ENCODE results near the gene KCP. TPM values are rescaled to one million over a fixed set of nuclear protein-coding genes. Genes with fewer than 3 reads are reported as not detected.

KCP gene
- total and polyA plus RNA-seq, 2 of the 13 experiments (the other 11 are each of a cell fraction or from before 2014, with no cell fraction given): 0.37 to 1.0 TPM

GRCh38 chr7:128862571-128863432 is 47.7 kb downstream of the KCP start, which contains the start of gene ATP6V1F (continued):
- TF ChIP-seq SIX4 (CRISPR knock-in tag; IDR thresholded peaks at IDR 0.05): no peak
- no peak for TF ChIP-seq FOXJ3 (CRISPR knock-in tag; IDR thresholded peaks at IDR 0.05; ENCODE audit: borderline replicate concordance)
- TF ChIP-seq CSRNP2 (CRISPR knock-in tag; conservative IDR thresholded peaks at IDR 0.05; ENCODE audit: low read depth): no peak
- no peak for TF ChIP-seq NFE2L2 (IDR thresholded peaks at IDR 0.05; ENCODE audit: low read length)
- no peak for TF ChIP-seq FOXO1 (CRISPR knock-in tag; IDR thresholded peaks at IDR 0.05)
- TF ChIP-seq NCOA1 (CRISPR knock-in tag; IDR thresholded peaks at IDR 0.05): no peak; the same call in 1 of the 2 replicates
- TF ChIP-seq NFKBIZ (CRISPR knock-in tag; IDR thresholded peaks at IDR 0.05): no peak; the same call in 1 of the 2 replicates
- TF ChIP-seq ZSCAN22 (CRISPR knock-in tag; IDR thresholded peaks at IDR 0.05): no peak
- TF ChIP-seq SKIL (CRISPR knock-in tag; IDR thresholded peaks at IDR 0.05; ENCODE audit: borderline replicate concordance): no peak
- no peak for TF ChIP-seq ZNF713 (CRISPR knock-in tag; IDR thresholded peaks at IDR 0.05)
- TF ChIP-seq MIXL1 (CRISPR knock-in tag; IDR thresholded peaks at IDR 0.05): no peak
- TF ChIP-seq JUN (CRISPR knock-in tag; IDR thresholded peaks at IDR 0.05): 0 out of 2 replicates have a peak, but pooled peaks have one; percentile 30
- TF ChIP-seq KMT2A (CRISPR knock-in tag; IDR thresholded peaks at IDR 0.05): no peak
- no peak for TF ChIP-seq ZNF407 (CRISPR knock-in tag; IDR thresholded peaks at IDR 0.05; ENCODE audit: not compliant biosample characterization)
- no peak for TF ChIP-seq EHMT2 (IDR thresholded peaks at IDR 0.05; ENCODE audit: borderline replicate concordance, low read depth, low read length)
- TF ChIP-seq ERF (CRISPR knock-in tag; IDR thresholded peaks at IDR 0.05): peak; percentile 57; the same call in 1 of the 2 replicates
- TF ChIP-seq CENPT (CRISPR knock-in tag; IDR thresholded peaks at IDR 0.05; ENCODE audit: low read depth): no peak
- no peak for TF ChIP-seq DDIT3 (CRISPR knock-in tag; IDR thresholded peaks at IDR 0.05)
